IMR-90 (cell line): ENCODE results near the gene MRPL20. TPM values are rescaled to one million over a fixed set of nuclear protein-coding genes. Genes with fewer than 3 reads are reported as not detected.

Experiments
- ATAC-seq: fragments of 200-7000 bp; cut with Tn5 transposase; 2 replicates; pipeline ENCODE4 v1.9.1; 2020; ENCODE audit warnings: low read depth, mild to moderate bottlenecking, moderate library complexity
- BruUV-seq: library from RNA; stranded (reverse); fragments of 400-500 nt; replicated peaks from 2 replicates; lab custom pipeline; 2021; lab: Mats Ljungman, UMichigan
- CTCF ChIA-PET: fragments of 300-600 bp; formaldehyde crosslinking; extraction: SDS; loops from one replicate; lab custom pipeline; 2021; ENCODE audit warnings: antibody characterized with exemption; lab: Yijun Ruan, JAX
- POLR2A ChIA-PET: fragments of 300-600 bp; sonication (Branson Sonifier 250); formaldehyde crosslinking; loops from one replicate; lab custom pipeline; 2022; ENCODE audit warnings: antibody characterized with exemption; ENCODE audit not compliant: unreplicated experiment; lab: Charles Lee
- DNase-seq: peaks from one replicate; pipeline ENCODE4 v3.0.0; 2013
- H2AFZ ChIP-seq: replicated peaks from 2 replicates; pipeline ENCODE3; 2013; ENCODE audit warnings: low read length, mild to moderate bottlenecking; ENCODE audit not compliant: poor library complexity
- H2AK5ac ChIP-seq: 2 replicates; pipeline ENCODE4 v1.6.1; 2013; ENCODE audit warnings: low read depth, low read length, inconsistent platforms
- H2AK9ac ChIP-seq: replicated peaks from 2 replicates; pipeline ENCODE3; 2013; ENCODE audit warnings: mild to moderate bottlenecking, low read depth, low read length, moderate library complexity; ENCODE audit not compliant: poor library complexity
- H2BK120ac ChIP-seq: 2 replicates; pipeline ENCODE4 v1.6.1; 2013; ENCODE audit warnings: low read depth, low read length, inconsistent platforms
- H2BK15ac ChIP-seq: 3 replicates; pipeline ENCODE4 v1.6.1; 2013; ENCODE audit warnings: low read depth, low read length, inconsistent platforms
- H2BK20ac ChIP-seq: 2 replicates; pipeline ENCODE4 v1.6.1; 2013; ENCODE audit warnings: low read depth, mild to moderate bottlenecking, inconsistent platforms, low read length, moderate library complexity
- H2BK5ac ChIP-seq: 2 replicates; pipeline ENCODE4 v1.6.1; 2013; ENCODE audit warnings: mild to moderate bottlenecking, low read depth, low read length, inconsistent platforms; ENCODE audit not compliant: poor library complexity, severe bottlenecking
- H3K14ac ChIP-seq: replicated peaks from 2 replicates; pipeline ENCODE4 v1.6.1; 2013; ENCODE audit warnings: low read depth, low read length, inconsistent platforms
- H3K18ac ChIP-seq: 2 replicates; pipeline ENCODE4 v1.6.1; 2013; ENCODE audit warnings: low read depth, low read length, control low read depth
- H3K23ac ChIP-seq: 2 replicates; pipeline ENCODE4 v1.6.1; 2013; ENCODE audit warnings: low read depth, low read length, inconsistent platforms
- H3K27ac ChIP-seq: 2 replicates; pipeline ENCODE4 v1.5.1; 2013; ENCODE audit warnings: mild to moderate bottlenecking, control low read depth, low read length; ENCODE audit not compliant: insufficient read depth
- H3K27me3 ChIP-seq: 2 replicates; pipeline ENCODE4 v1.6.1; 2013; ENCODE audit warnings: low read length; ENCODE audit not compliant: control insufficient read depth, insufficient read depth
- H3K36me3 ChIP-seq: 2 replicates; pipeline ENCODE4 v1.6.1; 2013; ENCODE audit warnings: low read length, mixed read lengths; ENCODE audit not compliant: control insufficient read depth, insufficient read depth
- H3K4ac ChIP-seq: 2 replicates; pipeline ENCODE4 v1.6.1; 2013; ENCODE audit warnings: low read depth, low read length, inconsistent platforms
- H3K4me1 ChIP-seq: 2 replicates; pipeline ENCODE4 v1.6.1; 2013; ENCODE audit warnings: low read length, mixed read lengths; ENCODE audit not compliant: control insufficient read depth, insufficient read depth
- H3K4me2 ChIP-seq: 2 replicates; pipeline ENCODE4 v1.6.1; 2013; ENCODE audit warnings: low read depth, mild to moderate bottlenecking, control low read depth, low read length, moderate library complexity
- H3K4me3 ChIP-seq: 2 replicates; pipeline ENCODE4 v1.5.1; 2013; ENCODE audit warnings: low read depth, mild to moderate bottlenecking, control low read depth, low read length, moderate library complexity; ENCODE audit not compliant: insufficient read depth
- H3K56ac ChIP-seq: 2 replicates; pipeline ENCODE4 v1.6.1; 2013; ENCODE audit warnings: low read length, inconsistent platforms; ENCODE audit not compliant: insufficient read depth; ENCODE audit errors: extremely low read depth
- H3K79me1 ChIP-seq, 2 experiments: 2 replicates each; pipeline ENCODE4 v1.6.1; 2013; ENCODE audit warnings: low read length in 2 of 2, inconsistent platforms in 1 of 2, low read depth in 1 of 2
- H3K9ac ChIP-seq: 2 replicates; pipeline ENCODE4 v1.6.1; 2013; ENCODE audit warnings: low read depth, low read length, control low read depth
- H3K9me1 ChIP-seq: 2 replicates; pipeline ENCODE4 v1.6.1; 2013; ENCODE audit warnings: low read length, inconsistent platforms; ENCODE audit not compliant: insufficient read depth
- H3K9me3 ChIP-seq: 2 replicates; pipeline ENCODE4 v1.6.1; 2013; ENCODE audit warnings: low read length; ENCODE audit not compliant: control insufficient read depth, insufficient read depth
- H4K20me1 ChIP-seq: 2 replicates; pipeline ENCODE4 v1.6.1; 2013; ENCODE audit warnings: low read length, inconsistent platforms; ENCODE audit not compliant: insufficient read depth
- H4K5ac ChIP-seq: 2 replicates; pipeline ENCODE4 v1.6.1; 2013; ENCODE audit warnings: mild to moderate bottlenecking, low read depth, low read length, control low read depth
- H4K8ac ChIP-seq, 2 experiments: 2 replicates each; pipeline ENCODE4 v1.6.1; 2013; ENCODE audit warnings: low read depth in 2 of 2, low read length in 2 of 2, control low read depth in 1 of 2, inconsistent platforms in 1 of 2
- H4K91ac ChIP-seq: 2 replicates; pipeline ENCODE4 v1.6.1; 2013; ENCODE audit warnings: low read depth, low read length, inconsistent platforms; ENCODE audit not compliant: insufficient read depth
- BHLHE40 ChIP-seq: fragments of 150-350 bp; IDR thresholded peaks from 2 replicates; pipeline ENCODE4 v1.6.1; 2016; ENCODE audit warnings: mild to moderate bottlenecking, low read depth, low read length
- CEBPB ChIP-seq: IDR thresholded peaks from 2 replicates; pipeline ENCODE4 v1.6.1; 2012; ENCODE audit warnings: low read depth, low read length, improper control_type of control experiment
- CHD1 ChIP-seq: IDR thresholded peaks from 2 replicates; pipeline ENCODE4 v1.6.1; 2012; ENCODE audit warnings: low read depth, low read length, improper control_type of control experiment
- CTCF ChIP-seq: conservative IDR thresholded peaks from 2 replicates; pipeline ENCODE4 v1.5.1; 2012; ENCODE audit warnings: mild to moderate bottlenecking, low read depth, low read length, improper control_type of control experiment
- ELK1 ChIP-seq: fragments of 150-350 bp; IDR thresholded peaks from 2 replicates; pipeline ENCODE4 v1.6.1; 2016; ENCODE audit warnings: low read depth, mild to moderate bottlenecking, low read length, moderate library complexity, borderline replicate concordance
- FOS ChIP-seq: fragments of 150-350 bp; IDR thresholded peaks from 2 replicates; pipeline ENCODE4 v1.6.1; 2016; ENCODE audit warnings: low read depth, low read length
- MAFK ChIP-seq: IDR thresholded peaks from 2 replicates; pipeline ENCODE4 v1.6.1; 2012; ENCODE audit warnings: low read depth, low read length, improper control_type of control experiment
- MAZ ChIP-seq: IDR thresholded peaks from 2 replicates; pipeline ENCODE4 v1.6.1; 2012; ENCODE audit warnings: low read depth, mild to moderate bottlenecking, low read length, improper control_type of control experiment, moderate library complexity, borderline replicate concordance
- MXI1 ChIP-seq: IDR thresholded peaks from 2 replicates; pipeline ENCODE4 v1.6.1; 2012; ENCODE audit warnings: low read depth, mild to moderate bottlenecking, low read length, moderate library complexity, borderline replicate concordance
- NFE2L2 ChIP-seq: fragments of 150-350 bp; IDR thresholded peaks from 2 replicates; pipeline ENCODE4 v1.6.1; 2016; ENCODE audit warnings: low read depth, mild to moderate bottlenecking, low read length
- POLR2A ChIP-seq: IDR thresholded peaks from 2 replicates; pipeline ENCODE4 v1.6.1; 2012; ENCODE audit warnings: mild to moderate bottlenecking, low read depth, low read length
- RAD21 ChIP-seq: IDR thresholded peaks from 2 replicates; pipeline ENCODE4 v1.6.1; 2012; ENCODE audit warnings: low read length, improper control_type of control experiment
- RCOR1 ChIP-seq: IDR thresholded peaks from 2 replicates; pipeline ENCODE4 v1.6.1; 2012; ENCODE audit warnings: mild to moderate bottlenecking, low read length, improper control_type of control experiment; ENCODE audit not compliant: insufficient replicate concordance
- RFX5 ChIP-seq: IDR thresholded peaks from 2 replicates; pipeline ENCODE4 v1.8.0; 2012; ENCODE audit warnings: low read depth, mild to moderate bottlenecking, low read length, moderate library complexity
- SMC3 ChIP-seq: fragments of 150-350 bp; IDR thresholded peaks from 2 replicates; pipeline ENCODE4 v1.6.1; 2016; ENCODE audit warnings: low read depth, mild to moderate bottlenecking, antibody characterized with exemption, low read length, moderate library complexity
- USF2 ChIP-seq: fragments of 150-350 bp; IDR thresholded peaks from 2 replicates; pipeline ENCODE4 v1.6.1; 2017; ENCODE audit warnings: mild to moderate bottlenecking, antibody characterized with exemption, low read length, low read depth
- WGBS, 2 experiments: methylation state at CpG; one replicate each; pipeline versions ENCODE4 v1.1.5 to v1.1.7; 2013; ENCODE audit warnings: missing lambda C conversion rate in 2 of 2; ENCODE audit not compliant: insufficient read length in 1 of 2; ENCODE audit errors: extremely low coverage in 2 of 2; 5-methylcytosine and 5-hydroxymethylcytosine counted together
- dilution Hi-C: fragments of 300-500 bp; cut with HindIII; formaldehyde crosslinking; loops from one replicate; pipeline ENCODE4 v1.14.3; 2018; ENCODE audit warnings: low sequenced_read_pairs; ENCODE audit not compliant: unreplicated experiment
- in situ Hi-C: fragments of 300-500 bp; cut with MboI; formaldehyde crosslinking; loops from 3 replicates; pipeline ENCODE4 v1.14.3; 2019; ENCODE audit warnings: low sequenced_read_pairs, inconsistent platforms, mixed read lengths
- intact Hi-C: fragments of 100-400 bp; cut with micrococcal nuclease; formaldehyde crosslinking; loops from 2 replicates; pipeline ENCODE4 v1.10.0; 2022
- polyA plus RNA-seq, 3 experiments: library from polyadenylated mRNA; depleted of rRNA; stranded (reverse); fragments of >200 nt; gene quantifications; 2 replicates each; pipeline ENCODE4 v1.2.3, GENCODE V29; 2012; ENCODE audit warnings: low replicate concordance in 1 of 3
- total RNA-seq: library from RNA; depleted of rRNA; stranded (reverse); fragments of >200 nt; gene quantifications from 2 replicates; pipeline ENCODE4 v1.2.3, GENCODE V29; 2012

Gene MRPL20
- total and polyA plus RNA-seq, 2 of the 4 experiments (the other 2 are of a cell fraction) = 141 to 157 TPM

- 0 out of 3 replicates have a peak overlapping the region, but pooled peaks have one; percentile 28 for H2BK15ac ChIP-seq
- no peak overlapping the region for H2BK120ac ChIP-seq
- H3K36me3 ChIP-seq = peaks cover 2% of the 10 kb centered on the region
- H3K4ac ChIP-seq = no peak overlapping the region
- H2AFZ ChIP-seq = peak overlapping the region; percentile 43
- 96 to 100% methylated on average over 5 of the region's 5 CpGs for WGBS, 2 experiments
- H3K56ac ChIP-seq = no peak overlapping the region
- H2BK5ac ChIP-seq = peak overlapping the region; percentile 45
- no peak overlapping the region for H3K14ac ChIP-seq
- TF ChIP-seq MAZ (no peak), CTCF (no peak), FOS (no peak), POLR2A (no peak), USF2 (no peak), CHD1 (no peak), SMC3 (no peak), RFX5 (no peak), BHLHE40 (no peak), MXI1 (no peak), NFE2L2 (no peak), MAFK (no peak), RAD21 (no peak), RCOR1 (no peak), ELK1 (no peak), CEBPB (no peak)
- peak overlapping the region; percentile 63; the same call in 1 of the 2 replicates for H2AK5ac ChIP-seq
- peaks cover 0 to 26% of the 10 kb centered on the region in 2 experiments; a peak in 2 of 4 replicates for H3K79me1 ChIP-seq
- no peak overlapping the region for H4K8ac ChIP-seq
- ATAC-seq (no peak), DNase-seq (no peak)
- H4K20me1 ChIP-seq = 0 out of 2 replicates have a peak, but pooled peaks cover 8% of the 10 kb centered on the region
- H4K5ac ChIP-seq = no peak overlapping the region
- H4K91ac ChIP-seq = no peak overlapping the region
- dilution Hi-C loops = no loop called here
- ChIA-PET CTCF (no interaction called here), POLR2A (no interaction called here)
- no peak overlapping the region for H3K4me3 ChIP-seq
- in situ Hi-C loops = no loop called here
- 0 out of 2 replicates have a peak, but pooled peaks cover 3% of the 10 kb centered on the region for H3K9me1 ChIP-seq
- H2BK20ac ChIP-seq = no peak overlapping the region
- no peaks in the 10 kb centered on the region for H3K9me3 ChIP-seq
- no peak overlapping the region for H3K23ac ChIP-seq
- H3K27ac ChIP-seq = no peak overlapping the region
- BruUV-seq = no TSS peak
- H3K4me2 ChIP-seq = no peak overlapping the region
- H3K27me3 ChIP-seq = no peaks in the 10 kb centered on the region
- intact Hi-C loops = no loop called here
- H3K9ac ChIP-seq = no peak overlapping the region
- no peak overlapping the region for H2AK9ac ChIP-seq
- H3K4me1 ChIP-seq = peaks cover 7% of the 10 kb centered on the region
- H3K18ac ChIP-seq = no peak overlapping the region
Observed at GRCh38 chr1:1367315-1367714, 39.8 kb downstream of the MRPL20 start.
